GM12891 (cell line): ENCODE data around the gene ABCC4.
"Not testable (repeated sequence)": the region's sequence is repeated elsewhere in the genome, so short reads cannot be mapped to it uniquely, and the experiment has no call there.

Experiments
- DNase-seq: peaks from one replicate; pipeline ENCODE4 v3.0.0; 2011; ENCODE audit warnings: low spot score; ENCODE audit not compliant: insufficient read length
- FAIRE-seq: peaks from 2 replicates; lab custom pipeline; 2011; peaks lifted over from hg19 to GRCh38; lab: Jason Lieb, UNC
- PAX5 ChIP-seq: IDR thresholded peaks from 2 replicates; pipeline ENCODE4 v1.6.1; 2011; ENCODE audit warnings: low read length, moderate library complexity, mild to moderate bottlenecking; ENCODE audit not compliant: insufficient read depth, severe bottlenecking
- POLR2A ChIP-seq: IDR thresholded peaks from 2 replicates; pipeline ENCODE4 v1.6.1; 2011; ENCODE audit warnings: low read depth, low read length, control low read depth
- POLR2AphosphoS5 ChIP-seq: IDR thresholded peaks from 2 replicates; pipeline ENCODE4 v1.6.1; 2011; ENCODE audit warnings: low read depth, low read length, control low read depth
- POU2F2 ChIP-seq: IDR thresholded peaks from 2 replicates; pipeline ENCODE4 v1.6.1; 2011; ENCODE audit warnings: low read depth, mild to moderate bottlenecking, control low read depth, low read length, moderate library complexity
- SPI1 ChIP-seq: IDR thresholded peaks from 2 replicates; pipeline ENCODE4 v1.6.1; 2011; ENCODE audit warnings: low read depth, low read length, control low read depth
- TAF1 ChIP-seq: IDR thresholded peaks from 2 replicates; pipeline ENCODE4 v1.6.1; 2011; ENCODE audit warnings: low read depth, low read length, control low read depth

ABCC4 gene

DNA sequence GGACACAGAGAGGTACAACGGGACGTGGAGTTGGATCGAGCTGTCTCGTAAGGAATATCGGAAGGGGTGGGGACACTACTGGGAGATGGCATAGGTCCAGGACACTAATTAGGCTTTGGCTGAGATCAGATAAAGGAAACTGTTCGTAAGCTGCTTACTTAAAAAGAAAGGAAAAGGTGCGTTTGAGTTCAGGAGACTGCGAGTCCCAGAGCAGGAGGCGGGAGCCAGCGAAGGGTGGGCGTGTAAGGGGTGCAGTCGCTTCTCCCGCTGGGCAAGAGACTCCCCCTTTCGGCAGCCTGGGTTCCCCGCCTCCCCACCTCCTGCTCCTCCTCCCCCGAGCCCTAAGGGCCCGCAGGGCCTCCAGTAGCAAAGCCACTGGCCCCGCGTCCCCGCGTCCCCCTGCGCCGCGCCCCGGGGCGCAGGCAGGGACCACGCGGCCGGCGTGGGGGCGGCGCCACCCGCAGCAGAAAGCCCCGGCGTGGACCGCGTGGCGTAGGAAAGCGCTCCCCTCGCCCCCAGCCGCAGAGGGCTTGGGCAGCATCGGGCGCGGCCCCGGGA is 547 bp downstream of the ABCC4 start:
- TF ChIP-seq TAF1 (no peak), POLR2A (no peak), PAX5 (no peak), SPI1 (no peak), POLR2AphosphoS5 (no peak), POU2F2 (no peak)
- FAIRE-seq (peak; percentile 33), DNase-seq (peak; percentile 65)

DNA sequence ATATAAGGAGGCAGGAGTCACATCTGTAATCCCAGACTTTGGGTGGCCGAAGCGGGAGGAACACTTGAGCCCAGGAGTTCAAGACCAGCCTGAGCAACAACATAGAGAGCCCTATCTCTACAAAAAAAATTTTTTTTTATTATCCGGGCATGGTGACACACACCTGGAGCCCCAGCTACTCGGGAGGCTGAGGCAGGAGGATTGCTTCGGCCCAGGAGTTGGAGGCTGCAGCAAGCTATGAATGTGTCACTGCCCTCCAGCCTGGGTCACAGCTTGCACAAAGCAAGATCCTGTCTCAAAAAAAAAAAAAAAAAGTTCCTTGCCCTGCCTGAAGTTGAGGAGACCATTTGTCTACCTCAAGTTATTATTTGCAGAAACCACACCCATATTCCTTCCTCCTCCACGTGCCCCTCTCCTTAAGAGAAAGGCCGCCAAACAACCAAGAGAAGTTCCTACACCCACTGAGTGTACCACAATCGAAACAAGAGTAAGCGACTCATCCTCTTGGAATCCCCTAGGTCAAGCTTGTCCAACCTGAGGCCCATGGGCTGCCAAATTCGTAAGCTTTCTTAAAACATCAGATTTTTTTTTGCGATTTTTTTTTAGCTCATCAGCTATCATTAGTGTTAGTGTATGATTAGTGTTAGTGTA is 2.2 kb downstream of the ABCC4 start:
- FAIRE-seq: no peak
- TF ChIP-seq TAF1: no peak
- DNase-seq: no peak

DNA sequence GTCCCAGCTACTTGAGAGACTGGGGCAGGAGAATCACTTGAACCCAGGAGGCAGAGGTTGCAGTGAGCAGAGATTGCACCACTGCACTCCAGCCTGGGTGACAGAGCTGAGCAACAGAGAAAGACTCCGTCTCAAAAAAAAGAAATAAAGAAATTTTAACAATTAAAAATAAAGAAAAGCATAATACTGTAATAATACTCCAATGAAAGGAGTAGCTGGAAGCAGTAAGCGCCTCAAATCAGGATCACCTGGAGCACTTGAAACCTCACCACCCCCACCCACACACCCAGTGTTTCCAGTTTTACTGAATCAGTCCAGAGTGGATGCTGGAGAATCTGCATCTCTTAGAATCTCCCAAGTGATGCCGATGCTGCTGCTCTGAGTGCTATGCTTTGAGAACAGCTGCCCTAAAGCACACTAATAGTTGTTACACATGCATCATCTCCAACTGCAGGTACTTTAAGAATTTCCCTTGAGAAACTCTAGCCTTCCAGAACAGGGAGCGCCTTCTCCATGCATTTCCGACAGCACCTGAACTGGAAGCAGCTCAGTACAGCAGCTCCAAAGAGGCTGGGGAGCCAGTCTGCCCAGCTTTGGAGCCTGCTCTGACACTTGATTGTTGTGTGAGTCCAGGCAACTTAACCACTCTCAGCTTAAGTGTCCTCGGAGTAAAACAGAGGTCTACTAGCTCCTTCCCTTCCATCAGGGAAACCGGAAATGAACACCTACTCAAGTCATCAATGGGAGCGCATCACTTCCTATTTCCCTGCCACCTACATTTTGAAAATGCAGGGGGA is 2.9 kb downstream of the ABCC4 start:
- no peak for FAIRE-seq
- DNase-seq: no peak
- no peak for TF ChIP-seq POU2F2
- TF ChIP-seq POLR2AphosphoS5: no peak
- no peak for TF ChIP-seq POLR2A
- no peak for TF ChIP-seq SPI1
- no peak for TF ChIP-seq TAF1
- no peak for TF ChIP-seq PAX5

DNA sequence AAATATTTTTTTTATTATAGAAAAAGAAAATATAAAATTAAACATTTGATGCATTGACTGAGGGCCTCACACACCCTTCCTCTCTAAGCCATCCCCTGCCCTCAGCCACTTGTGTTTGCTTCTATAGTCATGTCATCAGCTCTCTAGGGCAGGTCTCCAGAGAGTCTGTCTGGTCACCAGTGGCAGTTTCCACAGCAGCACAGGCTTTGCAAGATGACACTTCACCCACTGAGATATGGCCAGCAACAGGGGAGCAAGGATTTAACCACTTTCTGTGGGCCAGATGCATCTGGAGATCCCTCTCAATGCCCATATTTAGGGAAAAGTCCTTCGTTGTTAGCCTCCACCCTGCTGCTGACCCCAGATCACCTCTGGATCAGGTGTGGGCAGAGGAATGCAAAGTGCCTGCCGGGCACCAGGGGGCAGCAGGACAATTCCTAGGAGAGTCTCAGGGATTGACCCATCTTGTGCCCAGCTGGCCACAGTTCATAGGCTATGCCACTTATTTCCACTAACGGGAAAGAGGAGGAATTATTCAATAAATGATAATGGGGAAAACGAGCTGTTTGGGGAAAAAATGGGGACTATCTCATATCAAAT is 4.8 kb downstream of the ABCC4 start:
- TF ChIP-seq SPI1: no peak
- TF ChIP-seq POLR2AphosphoS5: no peak
- no peak for TF ChIP-seq POU2F2
- no peak for TF ChIP-seq TAF1
- TF ChIP-seq POLR2A: no peak
- TF ChIP-seq PAX5: no peak
- DNase-seq: no peak
- no peak for FAIRE-seq

DNA sequence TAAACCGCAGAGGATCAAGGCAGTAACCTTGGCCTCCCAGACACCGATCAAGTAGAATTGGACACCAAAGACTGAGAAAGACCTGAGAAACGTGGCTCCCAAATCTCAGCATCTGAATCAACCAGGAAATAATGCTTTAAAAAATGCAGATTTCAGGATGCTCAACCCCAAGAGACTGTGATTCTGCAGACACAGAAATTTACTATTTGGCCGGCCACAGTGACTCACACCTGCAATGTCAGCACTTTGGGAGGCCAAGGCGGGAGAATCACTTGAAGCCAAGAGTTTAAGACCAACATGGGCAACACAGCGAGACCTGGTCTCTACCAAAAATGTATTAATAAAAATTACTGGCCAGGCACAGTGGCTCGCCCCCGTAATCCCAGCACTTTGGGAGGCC is 6.2 kb downstream of the ABCC4 start:
- FAIRE-seq: no peak
- no peak for DNase-seq
- TF ChIP-seq POLR2A: no peak
- TF ChIP-seq POU2F2: no peak
- TF ChIP-seq SPI1: no peak
- no peak for TF ChIP-seq POLR2AphosphoS5
- TF ChIP-seq PAX5: no peak
- no peak for TF ChIP-seq TAF1

DNA sequence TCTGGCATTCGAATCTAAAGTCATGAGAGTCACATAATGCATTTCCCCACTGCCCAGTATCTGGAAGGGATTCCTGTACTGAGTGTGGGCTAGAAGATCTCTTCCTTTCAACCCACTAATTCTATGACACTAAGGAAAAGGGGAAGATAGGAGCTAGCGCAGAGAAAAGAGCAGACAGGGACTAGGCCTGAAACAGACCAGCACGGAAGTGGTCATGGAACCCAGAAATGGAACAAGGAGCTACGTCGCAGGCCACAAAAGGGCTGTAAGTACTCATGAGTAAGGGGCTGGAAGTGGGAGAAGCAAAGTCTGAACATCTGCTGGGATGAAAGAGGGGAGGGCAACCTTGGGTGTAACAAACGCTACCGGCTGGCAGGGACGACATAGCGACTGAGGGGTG is 8.6 kb downstream of the ABCC4 start:
- FAIRE-seq (no peak), DNase-seq (no peak)
- TF ChIP-seq PAX5 (no peak), SPI1 (no peak), POLR2A (no peak), TAF1 (no peak), POU2F2 (no peak), POLR2AphosphoS5 (no peak)

DNA sequence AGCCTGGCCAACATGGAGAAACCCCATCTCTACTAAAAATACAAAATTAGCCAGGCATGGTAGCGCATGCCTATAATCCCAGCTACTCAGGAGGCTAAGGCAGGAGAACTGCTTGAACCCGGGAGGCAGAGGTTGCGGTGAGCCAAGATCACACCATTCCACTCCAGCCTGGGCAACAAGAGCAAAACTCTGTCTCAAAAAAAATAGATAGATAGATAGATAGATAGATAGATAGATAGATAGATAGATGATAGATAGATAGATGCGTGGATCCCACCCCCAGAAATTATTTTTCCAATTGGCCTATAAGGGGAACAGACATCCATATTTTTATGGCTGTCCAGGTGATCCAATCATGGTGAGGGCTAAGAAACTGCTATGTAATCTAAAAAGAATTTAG is 11.3 kb downstream of the ABCC4 start:
- not testable (repeated sequence) for FAIRE-seq, DNase-seq

DNA sequence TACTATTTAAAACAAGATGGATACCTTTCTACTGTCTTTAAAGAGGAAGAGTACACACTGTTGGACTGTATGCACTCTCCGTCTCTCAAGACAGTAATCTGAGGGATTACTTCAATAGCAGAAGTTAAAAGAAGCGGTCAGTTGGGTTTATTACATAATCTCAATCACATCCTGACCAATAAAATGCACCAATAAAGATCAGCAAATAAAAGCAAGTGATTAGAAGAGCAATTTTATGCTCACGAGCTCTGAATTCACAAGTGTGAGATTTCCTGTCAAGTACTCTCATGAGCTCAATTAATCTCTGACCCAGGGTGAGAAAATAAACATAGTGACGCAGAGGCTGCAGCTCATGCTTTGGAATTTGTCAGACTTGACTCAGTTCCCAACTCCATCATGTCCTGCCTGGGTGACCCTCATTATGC is 12.2 kb downstream of the ABCC4 start:
- FAIRE-seq: no peak
- DNase-seq: no peak
- TF ChIP-seq SPI1: no peak
- TF ChIP-seq TAF1: no peak
- TF ChIP-seq POU2F2: no peak
- no peak for TF ChIP-seq POLR2A
- no peak for TF ChIP-seq PAX5
- TF ChIP-seq POLR2AphosphoS5: no peak

DNA sequence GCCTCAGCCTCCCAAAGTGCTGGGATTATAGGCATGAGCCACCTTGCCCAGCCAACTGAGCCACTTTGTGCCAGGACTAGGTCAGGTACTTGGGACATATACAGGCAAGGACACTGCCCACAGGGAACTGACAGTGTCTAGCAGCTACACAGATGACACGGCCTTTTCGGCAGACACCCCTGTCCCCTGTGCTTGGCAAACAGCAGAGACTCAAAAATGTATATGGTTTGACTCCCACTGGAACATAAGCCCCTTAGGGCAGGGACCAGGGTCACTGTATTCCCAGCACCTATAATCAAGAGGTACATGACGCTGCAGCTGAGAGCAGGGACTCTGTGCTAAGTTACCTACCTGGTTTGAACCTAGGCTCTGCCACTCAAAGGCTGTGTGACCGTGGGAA is 16.8 kb downstream of the ABCC4 start:
- FAIRE-seq: no peak
- TF ChIP-seq SPI1: no peak
- no peak for TF ChIP-seq POU2F2
- TF ChIP-seq TAF1: no peak
- no peak for TF ChIP-seq POLR2AphosphoS5
- TF ChIP-seq POLR2A: no peak
- TF ChIP-seq PAX5: no peak
- no peak for DNase-seq

DNA sequence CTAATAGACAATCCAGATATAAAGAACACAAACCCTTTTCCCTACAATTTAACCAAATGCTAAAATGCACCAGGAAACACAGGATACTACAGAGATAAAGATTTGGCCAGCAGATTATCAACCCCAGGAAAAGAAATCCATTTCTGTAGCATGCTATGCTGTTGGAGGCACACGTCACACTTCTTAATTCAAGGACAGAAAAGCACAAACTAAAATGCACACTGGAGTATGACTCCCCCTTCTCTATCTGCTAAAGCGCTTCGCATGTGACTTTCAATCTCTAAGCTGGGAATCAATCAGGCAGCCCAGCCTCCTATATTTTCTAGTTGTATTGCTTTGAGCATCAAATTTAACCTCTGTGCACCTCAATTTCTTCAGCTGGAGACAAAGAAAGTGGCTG is 22.2 kb downstream of the ABCC4 start:
- FAIRE-seq (no peak), DNase-seq (no peak)
- TF ChIP-seq PAX5 (no peak), POLR2AphosphoS5 (no peak), SPI1 (no peak), TAF1 (no peak), POU2F2 (no peak), POLR2A (no peak)
